Activated effector memory CD4-positive, alpha-beta T cell treated with anti-CD3 and anti-CD28 coated beads, Interleukin-2, amount 50 U/mL, for 16 hours (primary cell): ENCODE measurements around the gene TRAF4.
A peak's percentile ranks its signal among the peaks of the same experiment; 100 is the strongest.
"Not testable (repeated sequence)": the region's sequence is repeated elsewhere in the genome, so short reads cannot be mapped to it uniquely, and the experiment has no call there.

Source experiments
- DNase-seq: peaks from one replicate; pipeline ENCODE4 v3.0.0-alpha.2; 2020

TRAF4 gene

GRCh38 chr17:28734712-28735241 is 9.0 kb upstream of the TRAF4 start:
- no peak for DNase-seq

- no peak for DNase-seq
Observed at GRCh38 chr17:28735242-28735722, 8.5 kb upstream of the TRAF4 start.

GRCh38 chr17:28735913-28736769 is 7.7 kb upstream of the TRAF4 start:
- DNase-seq, result not testable (repeated sequence)

- DNase-seq, result no peak
Observed at GRCh38 chr17:28737316-28737715, 6.5 kb upstream of the TRAF4 start.

- no peak for DNase-seq
Observed at GRCh38 chr17:28737770-28738679, 5.8 kb upstream of the TRAF4 start.

GRCh38 chr17:28738680-28739384 is 5.0 kb upstream of the TRAF4 start:
- peak; percentile 88 for DNase-seq

- no peak for DNase-seq
Observed at GRCh38 chr17:28740406-28741357, 3.1 kb upstream of the TRAF4 start.

GRCh38 chr17:28741358-28742349 is 2.2 kb upstream of the TRAF4 start:
- DNase-seq, result no peak

- DNase-seq, result peak; percentile 90
Observed at GRCh38 chr17:28744104-28744971, 527 bp downstream of the TRAF4 start.

GRCh38 chr17:28744972-28745785 is 1.4 kb downstream of the TRAF4 start:
- peak; percentile 78 for DNase-seq

- DNase-seq, result no peak
Observed at GRCh38 chr17:28745786-28746411, 2.1 kb downstream of the TRAF4 start.

GRCh38 chr17:28746611-28747050 is 2.8 kb downstream of the TRAF4 start:
- DNase-seq, result no peak

GRCh38 chr17:28747051-28747691 is 3.4 kb downstream of the TRAF4 start:
- DNase-seq, result no peak

GRCh38 chr17:28747801-28748750 is 4.3 kb downstream of the TRAF4 start:
- no peak for DNase-seq

GRCh38 chr17:28748852-28749515 is 5.2 kb downstream of the TRAF4 start:
- DNase-seq, result no peak
